Measurements from ENCODE around the gene AFG3L2. TPM values are rescaled to one million over a fixed set of nuclear protein-coding genes. Genes with fewer than 3 reads are reported as not detected.

The AFG3L2 gene
- total and polyA plus RNA-seq, 2 of the 8 experiments (the other 6 are each of a cell fraction or from before 2014, with no cell fraction given): 29.7 to 84.8 TPM

DNA sequence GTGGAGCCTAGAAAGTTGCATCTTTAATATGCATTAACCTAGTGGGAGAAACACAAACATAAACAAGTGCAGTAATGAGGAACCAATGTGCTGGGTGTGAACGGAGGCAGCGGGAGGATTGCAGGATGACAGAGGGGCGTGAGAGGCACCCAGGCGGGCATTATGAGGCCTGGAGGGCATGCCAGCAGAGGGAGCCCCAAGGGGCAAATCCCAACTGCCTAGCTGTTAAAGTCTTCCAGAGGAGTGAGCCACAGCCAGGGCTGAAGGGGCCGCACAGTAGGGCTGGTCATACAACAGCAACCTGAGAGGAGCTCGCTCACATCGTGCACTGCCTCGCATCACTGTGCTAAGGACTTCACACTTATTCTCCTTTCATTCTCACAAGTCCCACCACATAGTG, 17.4 kb upstream of the AFG3L2 start:
- 71% methylated on average over 8 of the region's 8 CpGs; no CpG with 5 or more reads in 1 of the 2 experiments for WGBS, 2 experiments (ENCODE audit: extremely low coverage in 1 of 2, insufficient coverage in 1 of 2, insufficient read length in 1 of 2, insufficient replicate concordance in 2 of 2, low coverage in 1 of 2, low lambda C conversion rate in 2 of 2, missing lambda C conversion rate in 1 of 2)
- no peak overlapping the region for H2AK5ac ChIP-seq (ENCODE audit: low read depth, low read length)
- no peak overlapping the region for H2BK15ac ChIP-seq (ENCODE audit: low read length)
- H3K79me1 ChIP-seq (ENCODE audit: low read depth, low read length): no peaks in the 10 kb centered on the region
- H3K4me1 ChIP-seq (replicated peaks in 1 of 4; ENCODE audit: control insufficient read depth in 3 of 4, insufficient read depth in 4 of 4, low read length in 3 of 4): no peaks in the 10 kb centered on the region; a peak in 1 of 7 replicates
- no peak for FAIRE-seq
- H4K8ac ChIP-seq (ENCODE audit: extremely low read depth, insufficient read depth, low read length): no peak overlapping the region
- H3K9ac ChIP-seq (replicated peaks in 1 of 4; ENCODE audit: extremely low read depth in 1 of 4, low read depth in 3 of 4, low read length in 3 of 4): no peak overlapping the region
- no peaks in the 10 kb centered on the region for H3K9me3 ChIP-seq (ENCODE audit: insufficient read depth in 2 of 2, low read depth in 1 of 2, low read length in 1 of 2)
- H3K23ac ChIP-seq (ENCODE audit: insufficient read length): no peak overlapping the region
- H2AFZ ChIP-seq (ENCODE audit: low read length): no peak overlapping the region
- no peak overlapping the region for H4K5ac ChIP-seq (ENCODE audit: insufficient read length, low read depth, low read length)
- DNase-seq (ENCODE audit: low read depth in 1 of 2, low spot score in 2 of 2): peak in 1 of 2 experiments; percentile 78
- no peak overlapping the region for H3K4me3 ChIP-seq (ENCODE audit: extremely low read depth in 1 of 4, insufficient read depth in 2 of 4, low read depth in 3 of 4, low read length in 4 of 4)
- no peak overlapping the region for H4K91ac ChIP-seq (replicated peaks; ENCODE audit: insufficient read length, low read length)
- H3K27ac ChIP-seq (ENCODE audit: low read depth, low read length): no peak overlapping the region
- H2BK12ac ChIP-seq (ENCODE audit: low read depth, low read length): no peak overlapping the region
- H2BK5ac ChIP-seq (ENCODE audit: low read depth, low read length): no peak overlapping the region
- POLR2A ChIA-PET (ENCODE audit: partially characterized antibody): interaction anchor here (0.6 to 1.6 kb wide), 4 partner anchors 13 to 29 kb away, joined by 3 to 8 read pairs (median 5); partner anchors contain the start of gene PRELID3A
- no peak overlapping the region for H3K14ac ChIP-seq (ENCODE audit: insufficient read length)
- no peaks in the 10 kb centered on the region for H3K79me2 ChIP-seq (ENCODE audit: control insufficient read depth in 1 of 2, insufficient read depth in 2 of 2, low read length in 2 of 2)
- no peak overlapping the region for H2BK20ac ChIP-seq (ENCODE audit: low read length)
- CTCF ChIA-PET (ENCODE audit: partially characterized antibody): interaction anchor here (0.6 to 11.1 kb wide), 15 partner anchors 7 to 292 kb away, joined by 3 to 139 read pairs (median 3); partner anchors contain the start of genes AFG3L2, PRELID3A and SPIRE1
- no peak overlapping the region for H2BK120ac ChIP-seq (replicated peaks; ENCODE audit: low read depth, low read length)
- no peak overlapping the region for H3K4ac ChIP-seq (replicated peaks; ENCODE audit: insufficient read length, low read depth, low read length)
- no peak overlapping the region for H3K18ac ChIP-seq (ENCODE audit: extremely low read depth, low read length)
- H3K56ac ChIP-seq (replicated peaks; ENCODE audit: insufficient read length, low read depth, low read length): no peak overlapping the region
- TF ChIP-seq ASH2L (IDR thresholded peaks at IDR 0.05; ENCODE audit: low read length) (no peak), TBP (IDR thresholded peaks at IDR 0.05; ENCODE audit: low read depth, low read length) (peak; percentile 58; the same call in 1 of the 2 replicates), RAD21 (IDR thresholded peaks at IDR 0.05 in 1 of 2, conservative IDR thresholded peaks at IDR 0.05 in 1 of 2; ENCODE audit: low read depth in 2 of 2, low read length in 2 of 2) (peak; percentile 60 to 75)
- TF ChIP-seq, protein P1, sequence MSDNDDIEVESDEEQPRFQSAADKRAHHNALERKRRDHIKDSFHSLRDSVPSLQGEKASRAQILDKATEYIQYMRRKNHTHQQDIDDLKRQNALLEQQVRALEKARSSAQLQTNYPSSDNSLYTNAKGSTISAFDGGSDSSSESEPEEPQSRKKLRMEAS (IDR thresholded peaks at IDR 0.05): 0 out of 2 replicates have a peak, but pooled peaks have one; percentile 11
- TF ChIP-seq, protein P2, sequence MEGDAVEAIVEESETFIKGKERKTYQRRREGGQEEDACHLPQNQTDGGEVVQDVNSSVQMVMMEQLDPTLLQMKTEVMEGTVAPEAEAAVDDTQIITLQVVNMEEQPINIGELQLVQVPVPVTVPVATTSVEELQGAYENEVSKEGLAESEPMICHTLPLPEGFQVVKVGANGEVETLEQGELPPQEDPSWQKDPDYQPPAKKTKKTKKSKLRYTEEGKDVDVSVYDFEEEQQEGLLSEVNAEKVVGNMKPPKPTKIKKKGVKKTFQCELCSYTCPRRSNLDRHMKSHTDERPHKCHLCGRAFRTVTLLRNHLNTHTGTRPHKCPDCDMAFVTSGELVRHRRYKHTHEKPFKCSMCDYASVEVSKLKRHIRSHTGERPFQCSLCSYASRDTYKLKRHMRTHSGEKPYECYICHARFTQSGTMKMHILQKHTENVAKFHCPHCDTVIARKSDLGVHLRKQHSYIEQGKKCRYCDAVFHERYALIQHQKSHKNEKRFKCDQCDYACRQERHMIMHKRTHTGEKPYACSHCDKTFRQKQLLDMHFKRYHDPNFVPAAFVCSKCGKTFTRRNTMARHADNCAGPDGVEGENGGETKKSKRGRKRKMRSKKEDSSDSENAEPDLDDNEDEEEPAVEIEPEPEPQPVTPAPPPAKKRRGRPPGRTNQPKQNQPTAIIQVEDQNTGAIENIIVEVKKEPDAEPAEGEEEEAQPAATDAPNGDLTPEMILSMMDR (IDR thresholded peaks at IDR 0.05; ENCODE audit: control extremely low read depth in 1 of 3, insufficient read depth in 1 of 3, low read depth in 1 of 3, low read length in 3 of 3): peak; percentile 70 to 80 (median 72)
- no peak overlapping the region for H3K4me2 ChIP-seq (ENCODE audit: insufficient read depth in 1 of 2, low read depth in 2 of 2, low read length in 2 of 2)
- H3K23me2 ChIP-seq (ENCODE audit: low read depth, low read length): no peaks in the 10 kb centered on the region
- no peaks in the 10 kb centered on the region for H3K27me3 ChIP-seq (replicated peaks in 1 of 4; ENCODE audit: control insufficient read depth in 3 of 4, extremely low read depth in 1 of 4, insufficient read depth in 3 of 4, low read length in 3 of 4)
- no peaks in the 10 kb centered on the region for H3K36me3 ChIP-seq (ENCODE audit: control insufficient read depth in 2 of 4, insufficient read depth in 4 of 4, low read length in 3 of 4)
- no peaks in the 10 kb centered on the region for H4K20me1 ChIP-seq (replicated peaks in 1 of 2; ENCODE audit: control insufficient read depth in 1 of 2, insufficient read depth in 2 of 2, low read length in 2 of 2)

Data from H1 (cell line).